Left kidney (tissue), 2 donors: ENCODE measurements around the gene CNR2. TPM values are rescaled to one million over a fixed set of nuclear protein-coding genes. Genes with fewer than 3 reads are reported as not detected.
A peak's percentile ranks its signal among the peaks of the same experiment; 100 is the strongest.
"Not testable (repeated sequence)": the region's sequence is repeated elsewhere in the genome, so short reads cannot be mapped to it uniquely, and the experiment has no call there.

Experiments used
- DNase-seq: peaks from one replicate; pipeline ENCODE4 v3.0.0-alpha.2; 2013
- polyA plus RNA-seq: library from polyadenylated mRNA; unstranded; fragments of 120-200 nt; gene quantifications from one replicate; pipeline ENCODE4 v1.2.1, GENCODE V29; 2013; ENCODE audit not compliant: insufficient read length

CNR2 gene
- polyA plus RNA-seq, 1 donor: 0.08 TPM

- not testable (repeated sequence) for DNase-seq
These were observed 79.0 kb downstream of the CNR2 start for GRCh38 chr1:23834156-23834555.

- DNase-seq: no peak
These were observed 85.4 kb downstream of the CNR2 start for GRCh38 chr1:23827717-23828116.

GRCh38 chr1:23826590-23826989, 86.6 kb downstream of the CNR2 start:
- DNase-seq: not testable (repeated sequence)

- DNase-seq: no peak
These were observed 87.2 kb downstream of the CNR2 start for GRCh38 chr1:23825762-23826522.

- DNase-seq: peak; percentile 92
These were observed 87.9 kb downstream of the CNR2 start, which contains the start of gene HMGCL for GRCh38 chr1:23825076-23825761. Gene HMGCL, minus strand, starts transcription at chr1:23825429. Its CDS starts 14 bp downstream, at chr1:23825415.

- peak; percentile 21 for DNase-seq
These were observed 88.5 kb downstream of the CNR2 start for GRCh38 chr1:23824711-23825075.

GRCh38 chr1:23823767-23824166, 89.4 kb downstream of the CNR2 start:
- no peak for DNase-seq

Other genes starting within 250 kb of the CNR2 start
- gene RPL11, start 221.6 kb downstream of the CNR2 start, polyA plus RNA-seq: 2,201 TPM
- 38.1 TPM for gene ELOA, start 169.9 kb downstream of the CNR2 start, polyA plus RNA-seq
- gene PITHD1, start 134.9 kb downstream of the CNR2 start, polyA plus RNA-seq: 68.4 TPM
- gene LYPLA2, start 122.2 kb downstream of the CNR2 start, polyA plus RNA-seq: 57.3 TPM
- gene GALE, start 112.6 kb downstream of the CNR2 start, polyA plus RNA-seq: 32.2 TPM
- 70.9 TPM for gene HMGCL, start 87.9 kb downstream of the CNR2 start, polyA plus RNA-seq
- 41.7 TPM for gene FUCA1, start 45.1 kb downstream of the CNR2 start, polyA plus RNA-seq
- gene PNRC2, start 46.5 kb upstream of the CNR2 start, polyA plus RNA-seq: 209 TPM
- 315 TPM for gene SRSF10, start 67.0 kb upstream of the CNR2 start, polyA plus RNA-seq
- gene MYOM3, start 198.8 kb upstream of the CNR2 start, polyA plus RNA-seq: 22.1 TPM
- 4.0 TPM for gene IL22RA1, start 229.8 kb upstream of the CNR2 start, polyA plus RNA-seq